ENCODE measurements around the gene FAM229B.

FAM229B gene

GRCh38 chr6:112058243-112059032, 29.0 kb upstream of the FAM229B start:
- no peak for DNase-seq (ENCODE audit: extremely low read depth, insufficient read length)

GRCh38 chr6:112061605-112062004, 25.8 kb upstream of the FAM229B start:
- no peak for TF ChIP-seq CTCF (IDR thresholded peaks at IDR 0.05; ENCODE audit: insufficient read depth, low read length, poor library complexity, severe bottlenecking)
- no peaks in the 10 kb centered on the region for H3K36me3 ChIP-seq (ENCODE audit: control insufficient read depth, insufficient read depth, low read length)
- no peak overlapping the region for H3K4me3 ChIP-seq (replicated peaks; ENCODE audit: low read depth, low read length)
- H3K27me3 ChIP-seq (replicated peaks; ENCODE audit: control insufficient read depth, insufficient read depth, low read length) = no peaks in the 10 kb centered on the region
- DNase-seq (ENCODE audit: extremely low read depth, insufficient read length) = no peak

More at GRCh38 chr6:112058243-112059032, 29.0 kb upstream of the FAM229B start:
- Histone ChIP-seq H3K36me3 (ENCODE audit: control insufficient read depth, insufficient read depth, low read length) (no peaks in the 10 kb centered on the region), H3K27me3 (replicated peaks; ENCODE audit: control insufficient read depth, insufficient read depth, low read length) (no peaks in the 10 kb centered on the region), H3K4me3 (replicated peaks; ENCODE audit: low read depth, low read length) (no peak overlapping the region)
- no peak for TF ChIP-seq CTCF (IDR thresholded peaks at IDR 0.05; ENCODE audit: insufficient read depth, low read length, poor library complexity, severe bottlenecking)

GRCh38 chr6:112062966-112063365, 24.4 kb upstream of the FAM229B start:
- H3K27me3 ChIP-seq (replicated peaks; ENCODE audit: control insufficient read depth, insufficient read depth, low read length) = no peaks in the 10 kb centered on the region
- H3K36me3 ChIP-seq (ENCODE audit: control insufficient read depth, insufficient read depth, low read length) = no peaks in the 10 kb centered on the region

GRCh38 chr6:112065426-112065986, 21.9 kb upstream of the FAM229B start:
- TF ChIP-seq CTCF (IDR thresholded peaks at IDR 0.05; ENCODE audit: insufficient read depth, low read length, poor library complexity, severe bottlenecking) = no peak
- no peaks in the 10 kb centered on the region for H3K27me3 ChIP-seq (replicated peaks; ENCODE audit: control insufficient read depth, insufficient read depth, low read length)
- no peak overlapping the region for H3K4me3 ChIP-seq (replicated peaks; ENCODE audit: low read depth, low read length)
- H3K36me3 ChIP-seq (ENCODE audit: control insufficient read depth, insufficient read depth, low read length) = no peaks in the 10 kb centered on the region
- DNase-seq (ENCODE audit: extremely low read depth, insufficient read length) = no peak

More at GRCh38 chr6:112062966-112063365, 24.4 kb upstream of the FAM229B start:
- TF ChIP-seq CTCF (IDR thresholded peaks at IDR 0.05; ENCODE audit: insufficient read depth, low read length, poor library complexity, severe bottlenecking) = no peak
- no peak for DNase-seq (ENCODE audit: extremely low read depth, insufficient read length)
- no peak overlapping the region for H3K4me3 ChIP-seq (replicated peaks; ENCODE audit: low read depth, low read length)

GRCh38 chr6:112066606-112067005, 20.8 kb upstream of the FAM229B start:
- Histone ChIP-seq H3K36me3 (ENCODE audit: control insufficient read depth, insufficient read depth, low read length) (no peaks in the 10 kb centered on the region), H3K27me3 (replicated peaks; ENCODE audit: control insufficient read depth, insufficient read depth, low read length) (no peaks in the 10 kb centered on the region), H3K4me3 (replicated peaks; ENCODE audit: low read depth, low read length) (no peak overlapping the region)
- TF ChIP-seq CTCF (IDR thresholded peaks at IDR 0.05; ENCODE audit: insufficient read depth, low read length, poor library complexity, severe bottlenecking) = no peak
- no peak for DNase-seq (ENCODE audit: extremely low read depth, insufficient read length)

Measured in GM06990 (cell line).